HCT116 (cell line): Measurements from ENCODE around the gene KRT33B. TPM values are rescaled to one million over a fixed set of nuclear protein-coding genes. Genes with fewer than 3 reads are reported as not detected.

Source experiments
- ATAC-seq: fragments of 200-7000 bp; cut with Tn5 transposase; 2 replicates; pipeline ENCODE4 v1.9.1; 2020; ENCODE audit warnings: mild to moderate bottlenecking, moderate library complexity
- BruUV-seq: library from RNA; stranded (reverse); fragments of 400-500 nt; replicated peaks from 2 replicates; lab custom pipeline; 2021; lab: Mats Ljungman, UMichigan
- CTCF ChIA-PET: fragments of 300-600 bp; sonication (Branson Sonifier 250); formaldehyde crosslinking; loops from one replicate; lab custom pipeline; 2021; ENCODE audit warnings: antibody characterized with exemption; lab: Charles Lee
- POLR2A ChIA-PET: fragments of 300-600, 350-600 bp; sonication (Branson Sonifier 250); formaldehyde crosslinking; loops from one replicate; lab custom pipeline; 2021; ENCODE audit warnings: antibody characterized with exemption; lab: Charles Lee
- RAD21 ChIA-PET, 2 experiments: fragments of 300-600 bp; sonication (Branson Sonifier 250); formaldehyde crosslinking; loops; one replicate each; lab custom pipeline; 2023; ENCODE audit warnings: low total read pairs in 2 of 2; ENCODE audit not compliant: uncharacterized antibody in 2 of 2, unreplicated experiment in 2 of 2, low non-redundant PET in 1 of 2; lab: Charles Lee
- DNase-seq: peaks from one replicate; pipeline ENCODE4 v3.0.0-alpha.2; 2010; ENCODE audit warnings: low read depth, low spot score
- H2AFZ ChIP-seq: fragments of 200-600 bp; shearing (Covaris generic), sonication (generic); 2 replicates; pipeline ENCODE4 v1.6.1; 2017; ENCODE audit warnings: low read depth, mixed run types, mixed read lengths, antibody characterized with exemption, low read length; ENCODE audit not compliant: poor library complexity, severe bottlenecking
- H3K27ac ChIP-seq: 2 replicates; pipeline ENCODE4 v1.5.1; 2012; ENCODE audit warnings: low read depth, low read length
- H3K27me3 ChIP-seq: fragments of 200-600 bp; sonication (generic); 2 replicates; pipeline ENCODE4 v1.6.1; 2016; ENCODE audit warnings: mixed run types, low read length, mixed read lengths; ENCODE audit not compliant: insufficient read depth
- H3K36me3 ChIP-seq, 2 experiments: fragments of 200-500 bp in 1 of 2; fragments of 200-600 bp in 1 of 2; sonication (Bioruptor generic) in 1 of 2; sonication (generic) in 1 of 2; 2 replicates each; pipeline versions ENCODE4 v1.5.1 to v1.6.1; 2014 to 2016; ENCODE audit warnings: low read length in 2 of 2, inconsistent platforms in 1 of 2, mixed read lengths in 1 of 2, mixed run types in 1 of 2; ENCODE audit not compliant: insufficient read depth in 2 of 2, control insufficient read depth in 1 of 2
- H3K4me1 ChIP-seq, 2 experiments: fragments of 200-600 bp in 1 of 2; sonication (generic) in 1 of 2; 2 replicates each; pipeline versions ENCODE4 v1.5.1 to v1.6.1; 2012 to 2017; ENCODE audit warnings: low read length in 2 of 2, inconsistent platforms in 1 of 2, mild to moderate bottlenecking in 1 of 2, mixed read lengths in 1 of 2, mixed run types in 1 of 2, moderate library complexity in 1 of 2; ENCODE audit not compliant: insufficient read depth in 2 of 2, control insufficient read depth in 1 of 2
- H3K4me2 ChIP-seq: fragments of 200-600 bp; sonication (generic); 2 replicates; pipeline ENCODE4 v1.6.1; 2017; ENCODE audit warnings: mixed run types, low read length, mixed read lengths
- H3K4me3 ChIP-seq, 2 experiments: fragments of 200-600 bp in 1 of 2; sonication (generic) in 1 of 2; replicated peaks in 1 of 2; 2 replicates each; pipeline ENCODE4 v1.5.1; 2011 to 2016; ENCODE audit warnings: low read length in 2 of 2, control low read depth in 1 of 2, low read depth in 1 of 2, mild to moderate bottlenecking in 1 of 2, mixed read lengths in 1 of 2, mixed run types in 1 of 2
- H3K79me2 ChIP-seq: fragments of 200-600 bp; sonication (generic); 2 replicates; pipeline ENCODE4 v1.6.1; 2017; ENCODE audit warnings: mild to moderate bottlenecking, mixed run types, low read length, moderate library complexity, mixed read lengths; ENCODE audit not compliant: insufficient read depth
- H3K9ac ChIP-seq: fragments of 200-600 bp; sonication (generic); 2 replicates; pipeline ENCODE4 v1.6.1; 2016; ENCODE audit warnings: low read length, mixed read lengths
- H3K9me2 ChIP-seq: fragments of 200-600 bp; sonication (generic), shearing (Covaris generic); 2 replicates; pipeline ENCODE4 v1.6.1; 2017; ENCODE audit warnings: mixed run types, mild to moderate bottlenecking, moderate library complexity; ENCODE audit not compliant: insufficient read depth
- H3K9me3 ChIP-seq, 2 experiments: fragments of 200-500 bp in 1 of 2; fragments of 200-600 bp in 1 of 2; sonication (Bioruptor generic) in 1 of 2; sonication (generic) in 1 of 2; 2 replicates each; pipeline ENCODE4 v1.6.1; 2014 to 2017; ENCODE audit warnings: low read length in 2 of 2, mixed read lengths in 2 of 2, inconsistent platforms in 1 of 2, low read depth in 1 of 2, mild to moderate bottlenecking in 1 of 2, mixed run types in 1 of 2, moderate library complexity in 1 of 2; ENCODE audit not compliant: control insufficient read depth in 1 of 2, insufficient read depth in 1 of 2
- H4K20me1 ChIP-seq: fragments of 200-600 bp; sonication (generic), shearing (Covaris generic); 2 replicates; pipeline ENCODE4 v1.6.1; 2017; ENCODE audit warnings: mixed run types, mild to moderate bottlenecking, moderate library complexity; ENCODE audit not compliant: insufficient read depth
- ELF1 ChIP-seq: IDR thresholded peaks from 2 replicates; pipeline ENCODE4 v1.6.1; 2012; ENCODE audit warnings: low read depth, borderline replicate concordance
- EZH2 ChIP-seq: fragments of 200-600 bp; sonication (generic); IDR thresholded peaks from 2 replicates; pipeline ENCODE4 v1.6.1; 2017; ENCODE audit warnings: antibody characterized with exemption, mixed run types
- JUND ChIP-seq: IDR thresholded peaks from 2 replicates; pipeline ENCODE4 v1.6.1; 2012
- POLR2A ChIP-seq: IDR thresholded peaks from 2 replicates; pipeline ENCODE4 v1.7.0; 2011; ENCODE audit warnings: borderline replicate concordance; ENCODE audit not compliant: insufficient read depth, insufficient read length; ENCODE audit errors: extremely low read depth
- YY1 ChIP-seq: IDR thresholded peaks from 2 replicates; pipeline ENCODE4 v1.6.1; 2011; ENCODE audit warnings: low read length, low read depth, moderate library complexity, mild to moderate bottlenecking; ENCODE audit not compliant: insufficient replicate concordance; ENCODE audit errors: extremely low read depth
- intact Hi-C: fragments of 100-400 bp; cut with micrococcal nuclease; formaldehyde crosslinking; loops from 2 replicates; pipeline ENCODE4 v1.10.0; 2022
- total RNA-seq: library from RNA; stranded (reverse); gene quantifications from one replicate; pipeline ENCODE4 v1.2.1, GENCODE V29; 2021; ENCODE audit not compliant: unreplicated experiment
- TF ChIP-seq, protein P1 (sequence below): IDR thresholded peaks from 2 replicates; pipeline ENCODE4 v1.6.1; 2012
- TF ChIP-seq, protein P2 (sequence below): IDR thresholded peaks from 2 replicates; pipeline ENCODE4 v1.6.1; 2012; ENCODE audit warnings: low read depth
- TF ChIP-seq, protein P3 (sequence below): IDR thresholded peaks from 2 replicates; pipeline ENCODE4 v1.6.1; 2011; ENCODE audit warnings: mild to moderate bottlenecking, low read length, moderate library complexity; ENCODE audit not compliant: insufficient replicate concordance; ENCODE audit errors: extremely low read depth

KRT33B gene
- total RNA-seq, 1 experiment from 2014 or later, result not detected

DNA sequence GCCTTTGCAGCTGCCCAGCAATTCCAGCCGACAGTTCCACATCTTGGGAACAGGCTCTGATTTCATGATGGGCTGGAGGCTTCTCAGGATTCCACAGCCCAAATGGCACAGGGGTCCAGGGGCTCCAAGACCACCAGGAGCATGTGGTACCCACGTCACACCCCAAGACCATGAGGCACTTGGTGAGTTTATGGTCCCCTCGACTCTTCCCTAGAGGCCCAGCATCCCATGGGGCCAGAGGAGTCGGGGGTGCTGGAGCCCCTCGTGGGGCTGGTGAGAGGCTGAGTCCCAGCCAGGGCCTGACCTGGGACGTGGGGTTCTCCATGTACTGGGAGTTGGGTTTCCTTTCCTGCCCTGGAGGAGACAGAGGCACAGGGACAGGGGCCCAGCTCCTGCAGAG, 44.0 kb downstream of the KRT33B start:
- no peaks in the 10 kb centered on the region for H3K79me2 ChIP-seq
- no peak overlapping the region for H3K4me3 ChIP-seq
- H3K9ac ChIP-seq, result no peak overlapping the region
- no TSS peak for BruUV-seq
- no peaks in the 10 kb centered on the region for H3K27me3 ChIP-seq
- H3K4me2 ChIP-seq, result no peak overlapping the region
- no peak overlapping the region for H2AFZ ChIP-seq
- RAD21 ChIA-PET, result no interaction called here
- H3K9me2 ChIP-seq, result no peaks in the 10 kb centered on the region
- CTCF ChIA-PET, result no interaction called here
- H3K36me3 ChIP-seq, result peaks cover 0 to 6% of the 10 kb centered on the region in 2 experiments; a peak in 1 of 4 replicates
- POLR2A ChIA-PET, result no interaction called here
- no peak overlapping the region; the same call in 1 of the 2 replicates for H3K27ac ChIP-seq
- peaks cover 8 to 31% of the 10 kb centered on the region in 2 experiments; a peak in 3 of 4 replicates for H3K4me1 ChIP-seq
- H3K9me3 ChIP-seq, result peaks cover 0 to 12% of the 10 kb centered on the region in 2 experiments; a peak in 1 of 4 replicates
- no peaks in the 10 kb centered on the region for H4K20me1 ChIP-seq
- TF ChIP-seq EZH2 (no peak), ELF1 (no peak), YY1 (no peak), POLR2A (no peak), JUND (no peak)
- TF ChIP-seq, protein P1, sequence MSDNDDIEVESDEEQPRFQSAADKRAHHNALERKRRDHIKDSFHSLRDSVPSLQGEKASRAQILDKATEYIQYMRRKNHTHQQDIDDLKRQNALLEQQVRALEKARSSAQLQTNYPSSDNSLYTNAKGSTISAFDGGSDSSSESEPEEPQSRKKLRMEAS, result no peak
- TF ChIP-seq, protein P2, sequence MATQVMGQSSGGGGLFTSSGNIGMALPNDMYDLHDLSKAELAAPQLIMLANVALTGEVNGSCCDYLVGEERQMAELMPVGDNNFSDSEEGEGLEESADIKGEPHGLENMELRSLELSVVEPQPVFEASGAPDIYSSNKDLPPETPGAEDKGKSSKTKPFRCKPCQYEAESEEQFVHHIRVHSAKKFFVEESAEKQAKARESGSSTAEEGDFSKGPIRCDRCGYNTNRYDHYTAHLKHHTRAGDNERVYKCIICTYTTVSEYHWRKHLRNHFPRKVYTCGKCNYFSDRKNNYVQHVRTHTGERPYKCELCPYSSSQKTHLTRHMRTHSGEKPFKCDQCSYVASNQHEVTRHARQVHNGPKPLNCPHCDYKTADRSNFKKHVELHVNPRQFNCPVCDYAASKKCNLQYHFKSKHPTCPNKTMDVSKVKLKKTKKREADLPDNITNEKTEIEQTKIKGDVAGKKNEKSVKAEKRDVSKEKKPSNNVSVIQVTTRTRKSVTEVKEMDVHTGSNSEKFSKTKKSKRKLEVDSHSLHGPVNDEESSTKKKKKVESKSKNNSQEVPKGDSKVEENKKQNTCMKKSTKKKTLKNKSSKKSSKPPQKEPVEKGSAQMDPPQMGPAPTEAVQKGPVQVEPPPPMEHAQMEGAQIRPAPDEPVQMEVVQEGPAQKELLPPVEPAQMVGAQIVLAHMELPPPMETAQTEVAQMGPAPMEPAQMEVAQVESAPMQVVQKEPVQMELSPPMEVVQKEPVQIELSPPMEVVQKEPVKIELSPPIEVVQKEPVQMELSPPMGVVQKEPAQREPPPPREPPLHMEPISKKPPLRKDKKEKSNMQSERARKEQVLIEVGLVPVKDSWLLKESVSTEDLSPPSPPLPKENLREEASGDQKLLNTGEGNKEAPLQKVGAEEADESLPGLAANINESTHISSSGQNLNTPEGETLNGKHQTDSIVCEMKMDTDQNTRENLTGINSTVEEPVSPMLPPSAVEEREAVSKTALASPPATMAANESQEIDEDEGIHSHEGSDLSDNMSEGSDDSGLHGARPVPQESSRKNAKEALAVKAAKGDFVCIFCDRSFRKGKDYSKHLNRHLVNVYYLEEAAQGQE, result no peak
- TF ChIP-seq, protein P3, sequence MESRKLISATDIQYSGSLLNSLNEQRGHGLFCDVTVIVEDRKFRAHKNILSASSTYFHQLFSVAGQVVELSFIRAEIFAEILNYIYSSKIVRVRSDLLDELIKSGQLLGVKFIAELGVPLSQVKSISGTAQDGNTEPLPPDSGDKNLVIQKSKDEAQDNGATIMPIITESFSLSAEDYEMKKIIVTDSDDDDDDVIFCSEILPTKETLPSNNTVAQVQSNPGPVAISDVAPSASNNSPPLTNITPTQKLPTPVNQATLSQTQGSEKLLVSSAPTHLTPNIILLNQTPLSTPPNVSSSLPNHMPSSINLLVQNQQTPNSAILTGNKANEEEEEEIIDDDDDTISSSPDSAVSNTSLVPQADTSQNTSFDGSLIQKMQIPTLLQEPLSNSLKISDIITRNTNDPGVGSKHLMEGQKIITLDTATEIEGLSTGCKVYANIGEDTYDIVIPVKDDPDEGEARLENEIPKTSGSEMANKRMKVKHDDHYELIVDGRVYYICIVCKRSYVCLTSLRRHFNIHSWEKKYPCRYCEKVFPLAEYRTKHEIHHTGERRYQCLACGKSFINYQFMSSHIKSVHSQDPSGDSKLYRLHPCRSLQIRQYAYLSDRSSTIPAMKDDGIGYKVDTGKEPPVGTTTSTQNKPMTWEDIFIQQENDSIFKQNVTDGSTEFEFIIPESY, result no peak
- ATAC-seq (no peak), DNase-seq (no peak)
- intact Hi-C loops, result loop anchor here (2.0 to 10.0 kb wide), 3 partner anchors 171 to 701 kb away; no protein-coding TSS in a partner anchor
